Small intestine (tissue), 7 donors: ENCODE data around the gene CAMKK2. TPM values are rescaled to one million over a fixed set of nuclear protein-coding genes. Genes with fewer than 3 reads are reported as not detected.

Source experiments
- DNase-seq, 2 donors: peaks; one replicate each; pipeline versions ENCODE4 v3.0.0 to v3.0.0-alpha.2; 2013
- FAIRE-seq: peaks from 2 replicates; lab custom pipeline; 2012; peaks lifted over from hg19 to GRCh38; lab: Jason Lieb, UNC
- H3K27ac ChIP-seq, 3 donors: one replicate each; pipeline ENCODE4 v1.5.1; 2013; ENCODE audit warnings: low read length in 2 of 3, mild to moderate bottlenecking in 2 of 3, control low read depth in 1 of 3, inconsistent platforms in 1 of 3, low read depth in 1 of 3, moderate library complexity in 1 of 3
- H3K27me3 ChIP-seq, 3 donors: one replicate each; pipeline ENCODE4 v1.6.1; 2013; ENCODE audit warnings: low read length in 3 of 3, inconsistent platforms in 1 of 3; ENCODE audit not compliant: control insufficient read depth in 3 of 3, insufficient read depth in 3 of 3
- H3K36me3 ChIP-seq, 3 donors: one replicate each; pipeline ENCODE4 v1.6.1; 2013; ENCODE audit warnings: low read length in 3 of 3, inconsistent platforms in 1 of 3, low read depth in 1 of 3, mild to moderate bottlenecking in 1 of 3, moderate library complexity in 1 of 3; ENCODE audit not compliant: control insufficient read depth in 3 of 3, insufficient read depth in 2 of 3
- H3K4me1 ChIP-seq, 3 donors: one replicate each; pipeline ENCODE4 v1.6.1; 2013; ENCODE audit warnings: low read length in 2 of 3, inconsistent platforms in 1 of 3, low read depth in 1 of 3, mild to moderate bottlenecking in 1 of 3, moderate library complexity in 1 of 3; ENCODE audit not compliant: control insufficient read depth in 3 of 3, insufficient read depth in 2 of 3
- H3K4me3 ChIP-seq, 3 donors: one replicate each; pipeline ENCODE4 v1.5.1; 2013; ENCODE audit warnings: low read length in 3 of 3, control low read depth in 1 of 3, inconsistent platforms in 1 of 3, low read depth in 1 of 3, mild to moderate bottlenecking in 1 of 3, moderate library complexity in 1 of 3
- H3K9me3 ChIP-seq, 2 donors: one replicate each; pipeline ENCODE4 v1.6.1; 2013; ENCODE audit warnings: low read depth in 1 of 2, low read length in 1 of 2; ENCODE audit not compliant: control insufficient read depth in 2 of 2, insufficient read depth in 1 of 2
- WGBS, 3 donors: extraction: QIAGEN DNeasy Blood & Tissue Kit; methylation state at CpG; one replicate each; pipeline ENCODE4 v1.1.7; 2013; 5-methylcytosine and 5-hydroxymethylcytosine counted together
- polyA plus RNA-seq, 4 donors: library from polyadenylated mRNA; stranded (reverse) in 3 of 4; unstranded in 1 of 4; fragments of 200-250 nt in 3 of 4; fragments of 120-200 nt in 1 of 4; gene quantifications; one replicate each; pipeline versions ENCODE4 v1.2.1 to v1.2.3, GENCODE V29; 2013
- donor health status: healthy with polysubstance abuse.
- donor health status: control.
- donor health status: control.
- donor health status: Bipolar disorder and iron deficiency.
- donor health status: healthy.

CAMKK2 gene
- polyA plus RNA-seq, 4 donors = 25.4 to 46.5 (median 39.5) TPM

GRCh38 chr12:121295746-121296617 lies 527 bp downstream of the CAMKK2 start:
- Histone ChIP-seq H3K27ac (peak overlapping the region; percentile 74 to 88 (median 77)), H3K4me3 (peak overlapping the region; percentile 80 to 95 (median 90)), H3K27me3 (no peaks in the 10 kb centered on the region), H3K4me1 (peaks cover 0 to 19% (median 5%) of the 10 kb centered on the region in 3 donors), H3K36me3 (peaks cover 0 to 30% (median 0%) of the 10 kb centered on the region in 3 donors), H3K9me3 (no peaks in the 10 kb centered on the region)
- WGBS, 3 donors = 0 to 1% (median 0%) methylated on average over 35 to 55 of the region's 55 CpGs
- DNase-seq = peak; percentile 82 to 89
- no peak for FAIRE-seq

- no peaks in the 10 kb centered on the region for H3K9me3 ChIP-seq
- peak overlapping the region; percentile 74 to 88 (median 77) for H3K27ac ChIP-seq
- FAIRE-seq = no peak
- peaks cover 0 to 14% (median 5%) of the 10 kb centered on the region in 3 donors for H3K4me1 ChIP-seq
- no peak for DNase-seq
- H3K27me3 ChIP-seq = no peaks in the 10 kb centered on the region
- WGBS, 3 donors = 33 to 34% (median 34%) methylated on average over 7 of the region's 7 CpGs
- H3K4me3 ChIP-seq = peak overlapping the region in 2 of 3 donors; percentile 80 to 95
- peaks cover 0 to 33% (median 0%) of the 10 kb centered on the region in 3 donors for H3K36me3 ChIP-seq
Measured at GRCh38 chr12:121295116-121295745, 1.3 kb downstream of the CAMKK2 start.

GRCh38 chr12:121294151-121294889 lies 2.2 kb downstream of the CAMKK2 start:
- no peak overlapping the region for H3K27ac ChIP-seq
- DNase-seq = no peak
- FAIRE-seq = no peak
- peaks cover 0 to 14% (median 5%) of the 10 kb centered on the region in 3 donors for H3K4me1 ChIP-seq
- H3K27me3 ChIP-seq = no peaks in the 10 kb centered on the region
- 85 to 95% (median 94%) methylated on average over 9 to 10 of the region's 10 CpGs for WGBS, 3 donors
- H3K4me3 ChIP-seq = no peak overlapping the region
- H3K36me3 ChIP-seq = peaks cover 0 to 41% (median 0%) of the 10 kb centered on the region in 3 donors
- no peaks in the 10 kb centered on the region for H3K9me3 ChIP-seq

- H3K4me3 ChIP-seq = no peak overlapping the region
- 88 to 94% (median 94%) methylated on average over 4 of the region's 4 CpGs for WGBS, 3 donors
- H3K27ac ChIP-seq = no peak overlapping the region
- H3K9me3 ChIP-seq = no peaks in the 10 kb centered on the region
- peaks cover 0 to 45% (median 0%) of the 10 kb centered on the region in 3 donors for H3K36me3 ChIP-seq
- H3K27me3 ChIP-seq = no peaks in the 10 kb centered on the region
- FAIRE-seq (no peak), DNase-seq (no peak)
- peaks cover 0 to 14% (median 5%) of the 10 kb centered on the region in 3 donors for H3K4me1 ChIP-seq
Measured at GRCh38 chr12:121293603-121294002, 2.9 kb downstream of the CAMKK2 start.

GRCh38 chr12:121290410-121290809 lies 6.1 kb downstream of the CAMKK2 start:
- Histone ChIP-seq H3K27ac (no peak overlapping the region), H3K36me3 (peaks cover 0 to 52% (median 0%) of the 10 kb centered on the region in 3 donors), H3K27me3 (no peaks in the 10 kb centered on the region), H3K4me1 (peaks cover 0 to 4% (median 4%) of the 10 kb centered on the region in 3 donors), H3K9me3 (no peaks in the 10 kb centered on the region), H3K4me3 (no peak overlapping the region)
- 96 to 98% (median 97%) methylated on average over 5 of the region's 5 CpGs for WGBS, 3 donors
- FAIRE-seq (no peak), DNase-seq (no peak)

- H3K27ac ChIP-seq = no peak overlapping the region
- FAIRE-seq = no peak
Measured at GRCh38 chr12:121289962-121290361, 6.5 kb downstream of the CAMKK2 start.

GRCh38 chr12:121288986-121289385 lies 7.5 kb downstream of the CAMKK2 start:
- 55 to 86% (median 79%) methylated on average over 9 of the region's 9 CpGs for WGBS, 3 donors
- no peaks in the 10 kb centered on the region for H3K9me3 ChIP-seq
- H3K27ac ChIP-seq = peak overlapping the region in 1 of 3 donors; percentile 32
- no peak overlapping the region for H3K4me3 ChIP-seq
- H3K27me3 ChIP-seq = no peaks in the 10 kb centered on the region
- peaks cover 0 to 56% (median 0%) of the 10 kb centered on the region in 3 donors for H3K36me3 ChIP-seq
- H3K4me1 ChIP-seq = no peaks in the 10 kb centered on the region
- FAIRE-seq (no peak), DNase-seq (no peak)

More at GRCh38 chr12:121289962-121290361, 6.5 kb downstream of the CAMKK2 start:
- DNase-seq = no peak
- no peaks in the 10 kb centered on the region for H3K4me1 ChIP-seq
- no peak overlapping the region for H3K4me3 ChIP-seq
- H3K9me3 ChIP-seq = no peaks in the 10 kb centered on the region
- no peaks in the 10 kb centered on the region for H3K27me3 ChIP-seq
- WGBS, 3 donors = 89 to 95% (median 92%) methylated on average over 7 of the region's 7 CpGs
- peaks cover 0 to 52% (median 0%) of the 10 kb centered on the region in 3 donors for H3K36me3 ChIP-seq
